Lung (tissue), 12 donors: ENCODE measurements around the gene ACLY. TPM values are rescaled to one million over a fixed set of nuclear protein-coding genes. Genes with fewer than 3 reads are reported as not detected.

ENCODE experiments used
- ATAC-seq: fragments of 200-7000 bp; cut with Tn5 transposase; one replicate; pipeline ENCODE4 v1.9.1; 2020; ENCODE audit warnings: moderate number of reproducible peaks; ENCODE audit not compliant: insufficient read depth, low FRiP score
- DNase-seq, 3 donors: peaks; one replicate each; pipeline ENCODE4 v3.0.0-alpha.2; 2013 to 2017
- H3K27ac ChIP-seq, 2 donors: one replicate each; pipeline ENCODE4 v1.5.1; 2013; ENCODE audit warnings: mild to moderate bottlenecking in 2 of 2, moderate library complexity in 2 of 2, control low read depth in 1 of 2, inconsistent platforms in 1 of 2, low read depth in 1 of 2, low read length in 1 of 2
- H3K27me3 ChIP-seq, 3 donors: one replicate each; pipeline ENCODE4 v1.5.1; 2013; ENCODE audit warnings: low read length in 2 of 3; ENCODE audit not compliant: control insufficient read depth in 3 of 3, insufficient read depth in 3 of 3
- H3K36me3 ChIP-seq, 4 donors: one replicate each; pipeline ENCODE4 v1.5.1; 2013; ENCODE audit warnings: low read length in 4 of 4, mild to moderate bottlenecking in 1 of 4, moderate library complexity in 1 of 4; ENCODE audit not compliant: control insufficient read depth in 4 of 4, insufficient read depth in 4 of 4
- H3K4me1 ChIP-seq, 5 donors: one replicate each; pipeline ENCODE4 v1.5.1; 2013; ENCODE audit warnings: low read length in 5 of 5, mild to moderate bottlenecking in 2 of 5, moderate library complexity in 1 of 5; ENCODE audit not compliant: control insufficient read depth in 5 of 5, insufficient read depth in 5 of 5
- H3K4me3 ChIP-seq: one replicate; pipeline ENCODE4 v1.5.1; 2013; ENCODE audit warnings: mild to moderate bottlenecking, control low read depth, moderate library complexity
- H3K9ac ChIP-seq, 2 donors: one replicate each; pipeline ENCODE4 v1.5.1; 2013; ENCODE audit warnings: low read length in 2 of 2, control low read depth in 1 of 2; ENCODE audit not compliant: insufficient read depth in 1 of 2
- H3K9me3 ChIP-seq, 4 donors: one replicate each; pipeline ENCODE4 v1.5.1; 2013; ENCODE audit warnings: low read length in 3 of 4, mild to moderate bottlenecking in 1 of 4, moderate library complexity in 1 of 4; ENCODE audit not compliant: control insufficient read depth in 4 of 4, insufficient read depth in 3 of 4
- WGBS, 2 donors: extraction: QIAGEN DNeasy Blood & Tissue Kit; methylation state at CpG; one replicate each; pipeline ENCODE4 v1.1.7; 2013; 5-methylcytosine and 5-hydroxymethylcytosine counted together
- polyA plus RNA-seq, 2 donors: library from polyadenylated mRNA; stranded (reverse); fragments of 200-250 nt; gene quantifications; one replicate each; pipeline ENCODE4 v1.2.1, GENCODE V29; 2013
- total RNA-seq, 2 donors: library from RNA; depleted of rRNA in 1 of 2; stranded (reverse); fragments of >200 nt in 1 of 2; gene quantifications; one replicate each; pipeline ENCODE4 v1.2.1, GENCODE V29; 2014 to 2021
- TF ChIP-seq, protein P1 (sequence below): IDR thresholded peaks from 2 replicates; pipeline ENCODE4 v1.5.1; 2012; ENCODE audit warnings: mild to moderate bottlenecking; ENCODE audit errors: control extremely low read depth, extremely low read depth
- donor health status: control.
- donor health status: control.
- donor health status: Bipolar disorder and iron deficiency.
- donor health status: healthy.
- donor health status: DM: yes; HTN: yes; CAD: no.

Gene ACLY
- total and polyA plus RNA-seq, 4 donors, result 27.5 to 158 (median 79.0) TPM

GRCh38 chr17:41948762-41949460, 30.2 kb upstream of the ACLY start:
- no peak for ATAC-seq
- Histone ChIP-seq H3K27me3 (no peaks in the 10 kb centered on the region), H3K27ac (no peak overlapping the region), H3K4me3 (no peak overlapping the region), H3K36me3 (peaks cover 0 to 3% (median 1%) of the 10 kb centered on the region in 4 donors), H3K9ac (no peak overlapping the region), H3K4me1 (no peaks in the 10 kb centered on the region), H3K9me3 (no peaks in the 10 kb centered on the region)
- WGBS, 2 donors, result 86 to 87% methylated on average over 11 of the region's 11 CpGs
- TF ChIP-seq, protein P1, sequence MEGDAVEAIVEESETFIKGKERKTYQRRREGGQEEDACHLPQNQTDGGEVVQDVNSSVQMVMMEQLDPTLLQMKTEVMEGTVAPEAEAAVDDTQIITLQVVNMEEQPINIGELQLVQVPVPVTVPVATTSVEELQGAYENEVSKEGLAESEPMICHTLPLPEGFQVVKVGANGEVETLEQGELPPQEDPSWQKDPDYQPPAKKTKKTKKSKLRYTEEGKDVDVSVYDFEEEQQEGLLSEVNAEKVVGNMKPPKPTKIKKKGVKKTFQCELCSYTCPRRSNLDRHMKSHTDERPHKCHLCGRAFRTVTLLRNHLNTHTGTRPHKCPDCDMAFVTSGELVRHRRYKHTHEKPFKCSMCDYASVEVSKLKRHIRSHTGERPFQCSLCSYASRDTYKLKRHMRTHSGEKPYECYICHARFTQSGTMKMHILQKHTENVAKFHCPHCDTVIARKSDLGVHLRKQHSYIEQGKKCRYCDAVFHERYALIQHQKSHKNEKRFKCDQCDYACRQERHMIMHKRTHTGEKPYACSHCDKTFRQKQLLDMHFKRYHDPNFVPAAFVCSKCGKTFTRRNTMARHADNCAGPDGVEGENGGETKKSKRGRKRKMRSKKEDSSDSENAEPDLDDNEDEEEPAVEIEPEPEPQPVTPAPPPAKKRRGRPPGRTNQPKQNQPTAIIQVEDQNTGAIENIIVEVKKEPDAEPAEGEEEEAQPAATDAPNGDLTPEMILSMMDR, result no peak
- no peak for DNase-seq

DNA sequence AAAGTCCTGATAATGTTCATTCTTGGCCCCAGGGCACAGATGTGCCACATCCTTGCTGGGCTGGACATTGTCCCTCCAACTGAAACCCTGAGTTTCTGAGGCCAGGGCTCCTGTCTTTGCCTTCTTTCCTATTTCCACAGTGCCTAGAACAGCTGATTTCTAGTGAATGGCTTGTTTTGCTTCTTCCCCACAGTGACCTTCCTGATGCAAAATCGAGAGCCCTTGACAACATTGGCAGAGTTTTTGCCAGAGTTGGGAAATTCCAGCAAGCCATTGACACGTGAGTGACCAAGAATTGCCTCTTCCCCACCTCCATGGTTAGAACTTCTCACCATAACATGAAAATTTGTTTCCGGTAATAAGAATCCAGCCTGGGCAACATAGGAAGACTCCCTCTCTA, 26.2 kb upstream of the ACLY start:
- no peak for DNase-seq
- ATAC-seq, result no peak
- 65 to 78% methylated on average over 3 of the region's 3 CpGs for WGBS, 2 donors

DNA sequence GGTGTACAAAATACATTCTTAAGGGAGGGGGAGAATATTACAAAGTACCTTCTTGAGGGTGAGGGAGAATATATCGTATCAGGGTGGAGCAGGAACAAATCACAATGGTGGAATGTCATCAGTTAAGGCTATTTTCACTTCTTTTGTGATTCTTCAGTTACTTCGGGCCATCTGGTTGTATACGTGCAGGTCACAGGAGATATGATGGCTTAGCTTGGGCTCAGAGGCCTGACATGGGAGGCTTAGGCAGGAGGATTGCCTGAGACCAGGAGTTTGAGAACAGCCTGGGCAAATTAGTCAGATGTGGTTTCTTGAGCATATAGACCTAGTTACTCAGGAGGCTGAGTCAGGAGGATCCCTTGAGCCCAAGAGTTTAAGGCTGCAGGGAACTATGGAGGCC, 24.7 kb upstream of the ACLY start:
- DNase-seq (no peak), ATAC-seq (no peak)
- Histone ChIP-seq H3K4me3 (no peak overlapping the region), H3K4me1 (no peaks in the 10 kb centered on the region), H3K9ac (no peak overlapping the region), H3K27me3 (no peaks in the 10 kb centered on the region), H3K9me3 (no peaks in the 10 kb centered on the region), H3K36me3 (peaks cover 0 to 4% (median 0%) of the 10 kb centered on the region in 4 donors), H3K27ac (peak overlapping the region in 1 of 2 donors; percentile 10)
- 91 to 94% methylated on average over 3 of the region's 3 CpGs for WGBS, 2 donors
- TF ChIP-seq, protein P1, result no peak

More for the DNA sequence above, 26.2 kb upstream of the ACLY start:
- Histone ChIP-seq H3K4me1 (no peaks in the 10 kb centered on the region), H3K9me3 (no peaks in the 10 kb centered on the region), H3K27me3 (no peaks in the 10 kb centered on the region), H3K27ac (no peak overlapping the region), H3K4me3 (no peak overlapping the region), H3K9ac (no peak overlapping the region), H3K36me3 (peaks cover 0 to 2% (median 1%) of the 10 kb centered on the region in 4 donors)
- TF ChIP-seq, protein P1, result no peak
